ENCODE measurements around the gene MED27. TPM values are rescaled to one million over a fixed set of nuclear protein-coding genes. Genes with fewer than 3 reads are reported as not detected.

Gene MED27
- total and polyA plus RNA-seq, 2 of the 8 experiments (the other 6 are each of a cell fraction or from before 2014, with no cell fraction given), result 29.9 to 56.5 TPM

DNA sequence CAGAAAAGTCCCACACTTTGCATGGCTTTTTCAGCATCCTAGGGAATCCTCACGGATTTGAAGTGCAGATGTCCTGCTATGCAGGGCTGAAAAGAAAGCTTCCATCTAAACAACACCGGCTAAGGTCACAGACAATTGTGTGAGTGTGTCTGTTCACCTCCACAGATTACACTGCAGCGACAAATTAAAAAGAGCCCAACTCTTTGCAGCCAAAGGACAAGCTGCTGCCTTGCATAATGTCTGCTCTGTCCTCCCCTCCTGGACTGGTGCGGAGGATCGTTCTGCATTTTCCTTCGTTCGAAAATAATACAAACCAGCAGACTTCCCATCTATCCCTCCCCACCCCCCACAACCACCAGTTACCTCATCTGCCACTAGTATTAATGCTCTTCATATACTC lies 169.1 kb downstream of the MED27 start (continued):
- TF ChIP-seq, protein P1, sequence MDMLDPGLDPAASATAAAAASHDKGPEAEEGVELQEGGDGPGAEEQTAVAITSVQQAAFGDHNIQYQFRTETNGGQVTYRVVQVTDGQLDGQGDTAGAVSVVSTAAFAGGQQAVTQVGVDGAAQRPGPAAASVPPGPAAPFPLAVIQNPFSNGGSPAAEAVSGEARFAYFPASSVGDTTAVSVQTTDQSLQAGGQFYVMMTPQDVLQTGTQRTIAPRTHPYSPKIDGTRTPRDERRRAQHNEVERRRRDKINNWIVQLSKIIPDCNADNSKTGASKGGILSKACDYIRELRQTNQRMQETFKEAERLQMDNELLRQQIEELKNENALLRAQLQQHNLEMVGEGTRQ (IDR thresholded peaks at IDR 0.05; ENCODE audit: low read length), result no peak
- TF ChIP-seq POLR2A (IDR thresholded peaks at IDR 0.05; ENCODE audit: control extremely low read depth in 1 of 2, low read depth in 2 of 2, low read length in 2 of 2), result no peak
- TF ChIP-seq CHD2 (IDR thresholded peaks at IDR 0.05; ENCODE audit: low read length), result no peak
- TF ChIP-seq EP300 (IDR thresholded peaks at IDR 0.05; ENCODE audit: borderline replicate concordance in 1 of 2, low read depth in 2 of 2, low read length in 2 of 2), result no peak
